ENCODE data around the gene MYOCD.

The MYOCD gene

DNA sequence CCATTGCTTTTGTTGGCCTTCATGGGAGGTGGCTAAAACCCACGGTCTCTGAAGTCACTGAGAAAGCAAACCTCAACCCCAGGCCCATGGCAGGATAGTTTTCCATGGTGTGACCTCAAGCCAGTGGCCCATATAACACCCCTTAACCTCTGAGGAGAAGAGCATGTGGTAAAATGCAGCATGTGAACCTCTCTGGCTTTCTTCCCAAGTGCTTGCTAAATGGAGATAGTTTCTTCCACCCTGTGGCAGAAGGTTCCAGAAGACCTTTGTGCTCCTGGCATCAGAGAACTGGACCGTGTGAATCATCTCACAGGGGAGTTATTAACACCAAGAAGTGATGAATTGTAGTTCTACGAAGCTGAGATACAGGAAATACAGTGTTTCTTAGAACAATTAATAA, 47.3 kb downstream of the MYOCD start:
- no peak for DNase-seq (ENCODE audit: low read depth)

- no peak for DNase-seq (ENCODE audit: low read depth)
Measured at GRCh38 chr17:12719948-12720347, 54.3 kb downstream of the MYOCD start.

DNA sequence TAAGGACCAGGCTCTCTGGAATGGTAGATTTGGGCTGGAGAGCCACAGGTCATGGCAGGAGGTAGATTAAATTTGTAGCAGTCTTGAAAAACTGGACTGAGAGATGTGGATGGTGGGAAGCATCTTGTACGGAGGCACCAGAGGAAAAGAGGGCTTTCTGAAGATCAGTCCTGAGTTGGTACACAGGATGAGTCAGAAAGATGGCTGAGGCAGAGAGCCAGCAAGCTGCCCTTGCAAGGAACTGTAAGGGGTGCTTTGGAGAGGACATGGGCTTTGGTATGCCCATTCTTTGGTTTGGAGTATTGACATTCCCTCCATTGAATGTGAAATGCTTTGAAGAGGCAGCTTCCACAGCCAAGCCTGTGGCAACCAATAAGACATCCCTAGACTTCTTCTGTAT, 55.9 kb downstream of the MYOCD start:
- DNase-seq (ENCODE audit: low read depth): no peak

- no peak for DNase-seq (ENCODE audit: low read depth)
Measured at GRCh38 chr17:12722282-12722681, 56.6 kb downstream of the MYOCD start.

DNA sequence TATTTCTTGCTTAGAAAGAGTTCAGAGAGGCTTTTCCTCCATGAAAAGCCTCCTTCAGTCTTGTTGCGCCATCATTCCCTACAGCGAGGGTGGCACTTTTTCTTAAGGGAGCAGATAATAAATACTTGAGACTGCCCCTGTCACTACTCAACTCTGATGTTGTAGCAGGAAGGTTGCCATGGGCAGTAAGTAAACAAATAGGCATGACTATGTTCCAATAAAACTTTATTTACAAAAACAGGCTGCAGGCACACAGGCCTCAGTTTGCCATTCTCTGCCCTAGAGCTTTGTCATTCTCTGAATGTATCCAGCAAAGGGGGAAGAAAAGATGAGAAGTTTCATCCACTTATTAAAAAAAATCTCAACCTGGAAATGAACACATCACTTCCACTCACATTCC, 60.4 kb downstream of the MYOCD start:
- DNase-seq (ENCODE audit: low read depth): no peak

- DNase-seq (ENCODE audit: low read depth): no peak
Measured at GRCh38 chr17:12727076-12727760, 61.5 kb downstream of the MYOCD start.

DNA sequence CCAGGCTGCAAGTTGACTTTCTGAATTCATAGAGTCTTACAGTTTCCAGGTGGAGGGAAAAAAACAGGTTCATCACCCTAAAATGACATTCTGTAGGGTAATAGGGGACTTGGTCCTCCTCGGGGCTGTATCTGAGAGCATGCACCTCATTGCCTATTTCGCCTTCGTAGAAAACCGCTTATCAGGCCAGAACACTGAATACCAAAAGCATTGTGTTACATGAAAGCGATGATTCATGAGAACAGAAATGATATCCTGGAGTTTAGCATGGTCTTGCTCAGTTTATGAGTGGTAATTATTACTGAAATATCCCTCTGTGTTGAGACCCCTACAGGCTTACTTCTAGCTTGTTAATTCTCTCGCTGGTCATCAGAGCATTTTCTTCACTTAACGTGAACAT, 62.2 kb downstream of the MYOCD start:
- no peak for DNase-seq (ENCODE audit: low read depth)

DNA sequence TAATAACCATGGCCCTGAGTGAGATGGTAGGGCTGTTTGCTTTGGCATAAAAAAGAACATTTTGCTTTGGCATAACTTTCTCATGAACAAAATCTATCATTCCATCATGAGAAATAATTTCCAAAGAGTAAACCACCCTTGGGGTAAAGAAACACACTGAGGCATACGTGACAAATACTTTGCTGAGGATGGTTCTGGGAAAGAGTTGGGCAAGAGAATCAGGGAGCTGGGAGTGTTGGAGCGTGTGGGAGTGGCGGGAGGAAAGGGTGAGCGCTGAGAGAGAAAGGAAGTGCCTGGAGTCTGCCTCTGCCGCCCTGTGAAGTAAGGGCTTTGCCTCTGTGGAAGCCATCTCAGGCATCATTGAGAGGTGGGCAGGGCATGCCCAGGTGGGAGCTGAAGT, 63.4 kb downstream of the MYOCD start:
- DNase-seq (ENCODE audit: low read depth): no peak

DNA sequence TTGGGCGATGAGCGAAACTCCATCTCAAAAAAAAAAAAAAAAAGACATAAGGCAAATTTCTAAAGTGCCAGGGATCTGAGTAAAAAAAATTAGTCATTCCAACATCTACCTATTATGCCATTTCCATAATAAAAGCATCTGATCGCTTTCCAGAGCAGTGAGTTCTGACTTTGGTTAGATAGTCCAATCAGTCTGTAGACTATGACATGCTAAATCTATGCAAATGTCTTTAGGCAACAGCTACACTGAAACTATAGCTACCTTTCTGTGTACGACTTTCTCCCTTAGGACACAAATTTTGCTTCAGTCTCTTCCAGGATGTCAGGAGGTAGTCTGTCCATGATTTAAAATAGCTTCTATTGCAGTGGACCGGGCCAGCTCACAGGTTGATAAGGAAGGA, 64.7 kb downstream of the MYOCD start:
- DNase-seq (ENCODE audit: low read depth): no peak

DNA sequence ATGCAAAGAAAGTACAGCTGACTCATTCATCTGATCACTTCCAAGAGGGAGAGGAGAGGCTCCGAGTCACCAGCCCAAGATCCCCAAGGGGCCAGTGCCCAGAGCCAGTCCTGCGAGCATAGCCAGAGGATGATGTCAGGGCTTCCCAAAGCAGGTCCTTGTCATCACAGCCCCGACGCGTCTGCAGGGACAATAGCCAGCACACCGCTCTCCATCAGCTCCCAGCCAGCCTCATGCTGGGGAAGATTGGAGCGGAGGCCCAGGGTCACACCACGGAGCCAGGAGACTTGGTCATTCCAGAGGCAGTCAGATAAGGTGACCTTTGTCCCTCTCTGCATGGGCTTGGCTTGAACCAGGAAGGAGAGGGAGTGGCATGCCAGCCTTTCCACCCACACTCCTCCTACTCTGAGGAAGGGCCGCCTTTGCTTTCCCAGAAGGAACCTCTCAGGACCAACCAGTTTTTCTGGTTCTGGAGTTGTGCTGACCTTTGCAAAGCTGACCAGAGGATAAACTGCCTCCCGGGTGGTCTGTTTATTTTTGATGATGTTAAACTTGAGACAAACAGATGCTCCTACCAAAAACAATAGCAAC, 65.3 kb downstream of the MYOCD start:
- DNase-seq (ENCODE audit: low read depth): no peak

- DNase-seq (ENCODE audit: low read depth): no peak
Measured at GRCh38 chr17:12731839-12732238, 66.1 kb downstream of the MYOCD start.

DNA sequence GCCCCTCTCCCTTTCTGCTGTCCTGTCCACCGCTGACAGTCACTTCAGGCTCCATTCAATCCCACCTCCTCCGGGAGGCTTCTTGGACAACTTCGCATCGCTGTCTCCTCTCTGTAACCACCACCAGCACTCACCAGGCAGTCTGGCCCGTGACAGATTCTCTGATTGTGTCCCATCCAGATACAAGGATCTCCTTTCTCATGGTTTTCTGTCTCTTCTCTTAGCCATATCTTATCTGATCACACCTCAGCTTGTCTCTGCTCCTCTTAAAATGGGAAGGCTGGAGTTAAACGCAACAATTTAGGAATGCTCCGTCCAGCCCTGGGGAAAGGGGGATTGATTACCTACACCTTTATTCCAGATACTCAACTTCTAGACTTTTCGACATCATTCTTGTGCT, 66.7 kb downstream of the MYOCD start:
- no peak for DNase-seq (ENCODE audit: low read depth)

DNA sequence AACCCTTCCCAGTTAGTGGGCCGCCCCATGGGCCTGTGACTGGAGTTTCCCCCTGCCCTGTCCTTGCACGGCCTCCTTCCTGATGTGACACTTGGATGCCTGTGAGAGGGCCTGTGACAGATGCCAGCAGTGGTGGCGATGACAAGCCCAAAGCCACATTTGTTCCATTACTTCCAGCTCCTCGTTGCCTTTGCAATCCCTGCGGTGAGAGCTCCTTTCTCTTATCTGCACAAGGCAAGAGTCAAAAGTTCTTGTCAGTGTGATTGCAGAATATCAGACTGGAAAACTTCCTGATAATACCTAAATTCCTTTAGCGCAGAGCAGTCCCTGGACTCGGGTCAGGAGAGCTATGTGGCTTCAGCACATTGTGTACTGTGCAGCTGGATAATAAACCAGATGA, 69.2 kb downstream of the MYOCD start:
- DNase-seq (ENCODE audit: low read depth): no peak

DNA sequence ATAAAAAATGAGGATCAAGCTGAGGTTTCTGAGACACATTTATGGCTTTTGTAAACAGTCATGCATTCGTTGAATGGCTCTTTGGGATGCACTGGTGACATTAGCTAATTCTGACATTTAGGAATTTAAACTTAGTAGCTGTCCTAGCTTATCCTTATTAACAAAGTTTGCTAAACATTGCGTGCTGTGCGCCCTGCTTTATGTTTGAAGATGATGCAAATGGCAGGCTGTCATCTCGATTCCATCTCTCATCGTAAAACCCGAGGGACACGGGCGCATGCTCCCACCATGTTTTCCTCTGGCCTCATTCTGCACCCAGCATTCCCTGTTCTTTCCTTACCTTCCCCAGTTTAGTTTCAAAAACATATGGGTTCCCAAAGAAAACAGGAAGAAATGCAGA, 69.8 kb downstream of the MYOCD start:
- DNase-seq (ENCODE audit: low read depth): no peak

DNA sequence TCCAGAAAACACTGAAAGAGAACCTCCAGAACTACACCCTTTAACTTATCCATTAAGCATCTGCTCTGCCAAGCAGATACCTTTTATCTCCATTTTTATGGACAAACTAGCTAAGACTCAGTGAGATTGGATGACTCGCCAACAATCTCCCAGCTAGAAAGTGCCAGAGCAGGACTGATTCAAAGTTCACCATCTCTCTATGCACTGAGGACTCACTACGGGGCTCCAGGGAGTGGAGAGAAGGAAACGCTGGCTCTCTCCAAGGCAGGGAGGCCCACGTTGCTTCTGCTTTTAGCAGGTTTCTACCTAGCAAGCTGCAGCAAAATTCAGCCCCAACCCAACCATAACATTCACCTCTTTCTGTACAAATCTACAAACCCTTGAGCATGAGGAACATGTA, 70.8 kb downstream of the MYOCD start:
- no peak for DNase-seq (ENCODE audit: low read depth)

- DNase-seq (ENCODE audit: low read depth): no peak
Measured at GRCh38 chr17:12737740-12738469, 72.2 kb downstream of the MYOCD start.

- DNase-seq (ENCODE audit: low read depth): no peak
Measured at GRCh38 chr17:12738624-12739023, 72.9 kb downstream of the MYOCD start.

- no peak for DNase-seq (ENCODE audit: low read depth)
Measured at GRCh38 chr17:12739500-12739899, 73.8 kb downstream of the MYOCD start.

GRCh38 chr17:12743046-12743445, 77.4 kb downstream of the MYOCD start:
- no peak for DNase-seq (ENCODE audit: low read depth)

DNA sequence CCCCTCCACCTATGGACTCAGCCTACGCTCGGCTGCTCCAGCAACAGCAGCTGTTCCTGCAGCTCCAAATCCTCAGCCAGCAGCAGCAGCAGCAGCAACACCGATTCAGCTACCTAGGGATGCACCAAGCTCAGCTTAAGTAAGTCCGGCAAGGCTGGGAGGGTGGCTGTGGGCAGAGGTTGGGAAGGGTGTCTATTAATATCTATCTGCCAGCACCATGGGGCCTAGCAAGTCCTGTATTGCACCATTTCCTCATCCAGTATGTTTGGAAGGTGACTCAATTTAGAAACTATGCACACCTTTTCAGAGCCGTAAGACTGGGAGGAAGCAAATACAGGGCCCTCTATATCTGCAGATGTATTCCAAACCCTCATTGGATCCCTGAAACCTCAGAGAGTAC, 78.6 kb downstream of the MYOCD start:
- no peak for DNase-seq (ENCODE audit: low read depth)

GRCh38 chr17:12744786-12745185, 79.1 kb downstream of the MYOCD start:
- no peak for DNase-seq (ENCODE audit: low read depth)

DNA sequence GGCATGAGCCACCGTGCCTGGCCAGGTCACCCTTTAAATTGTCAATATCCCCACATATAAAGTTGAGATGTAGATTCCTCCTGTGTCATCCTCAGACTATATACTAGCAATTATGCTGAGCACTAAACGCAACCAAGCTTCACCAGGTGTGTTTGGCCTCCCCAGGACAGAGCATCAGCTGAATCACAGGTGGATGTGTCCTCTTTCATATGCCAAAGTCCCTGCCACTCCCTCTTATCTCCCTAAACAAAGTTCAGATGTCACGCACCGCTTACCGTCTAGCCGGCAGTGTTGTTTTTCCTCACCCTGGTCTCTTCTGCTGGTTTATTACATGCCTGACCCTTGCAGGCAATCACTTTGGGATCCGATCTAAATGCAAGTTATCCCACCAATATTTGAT, 79.8 kb downstream of the MYOCD start:
- no peak for DNase-seq (ENCODE audit: low read depth)

DNA sequence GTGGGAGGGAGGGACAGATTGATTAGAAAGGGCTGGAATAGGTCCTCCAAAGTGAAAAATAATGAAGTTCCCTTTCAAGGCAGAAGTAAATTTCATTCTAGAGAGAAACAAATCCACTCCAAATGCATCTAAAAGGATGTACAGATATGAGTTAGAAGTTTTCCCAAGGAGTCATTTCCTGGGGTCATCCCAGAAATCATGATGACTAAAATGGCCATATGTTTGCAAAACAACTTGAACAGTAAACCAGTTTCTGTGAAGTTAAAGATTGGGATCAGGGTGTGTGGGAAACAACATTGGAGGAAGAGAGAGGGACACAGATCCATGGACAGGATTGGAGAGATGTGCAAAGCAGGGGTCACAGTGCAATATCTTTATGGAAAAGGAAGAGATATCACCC, 91.1 kb downstream of the MYOCD start:
- DNase-seq (ENCODE audit: low read depth): no peak

DNA sequence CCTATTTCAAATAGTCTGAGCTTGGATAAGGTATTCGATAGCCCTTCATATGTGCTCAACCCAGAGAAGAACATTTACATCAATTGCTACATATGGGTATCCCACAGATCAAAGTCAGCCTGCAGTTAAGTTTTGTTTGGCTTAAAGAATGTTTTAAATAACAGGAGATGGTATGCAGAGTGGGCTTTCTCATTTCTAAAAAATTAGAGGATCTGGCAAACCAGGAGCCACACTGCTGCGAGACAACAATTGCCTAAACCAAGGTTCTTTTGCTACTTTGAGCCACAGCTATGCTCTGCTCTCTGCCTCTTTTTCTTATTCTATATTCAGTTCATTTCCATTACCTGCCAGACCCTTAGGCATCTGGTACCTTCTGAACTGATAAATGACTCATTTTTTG, 93.4 kb downstream of the MYOCD start:
- DNase-seq (ENCODE audit: low read depth): no peak
